ENCODE results near the gene KAZALD1. TPM values are rescaled to one million over a fixed set of nuclear protein-coding genes. Genes with fewer than 3 reads are reported as not detected.

Gene KAZALD1
- total RNA-seq, 2 donors from 2014 or later, result 1.9 TPM; not detected in 1

DNA sequence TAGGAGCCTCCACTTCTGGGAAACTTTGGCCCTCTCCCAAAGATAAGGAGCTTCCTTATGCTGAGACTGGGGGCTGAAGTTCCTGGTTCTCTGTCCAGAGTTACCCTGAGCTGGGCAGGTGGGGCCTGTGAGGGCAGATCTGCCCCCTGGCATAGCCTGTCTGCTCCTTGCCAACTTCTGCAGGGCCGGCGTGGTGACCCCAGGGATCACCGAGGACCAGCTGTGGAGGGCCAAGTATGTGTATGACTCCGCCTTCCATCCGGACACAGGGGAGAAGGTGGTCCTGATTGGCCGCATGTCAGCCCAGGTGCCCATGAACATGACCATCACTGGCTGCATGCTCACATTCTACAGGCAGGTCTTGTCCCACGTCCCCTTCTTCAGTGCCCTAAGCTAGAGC is 26.5 kb upstream of the KAZALD1 start:
- no peak for DNase-seq (ENCODE audit: low spot score)
- H3K27ac Mint-ChIP-seq, result no peak overlapping the region
- peaks cover 15 to 22% of the 10 kb centered on the region in 2 donors for H3K4me1 Mint-ChIP-seq (ENCODE audit: low read depth in 2 of 2)
- H3K4me3 Mint-ChIP-seq, result no peak overlapping the region
- H3K9me3 Mint-ChIP-seq, result no peaks in the 10 kb centered on the region
- ATAC-seq, result no peak
- no peaks in the 10 kb centered on the region for H3K27me3 Mint-ChIP-seq
- peaks cover 6% of the 10 kb centered on the region for H3K36me3 Mint-ChIP-seq

DNA sequence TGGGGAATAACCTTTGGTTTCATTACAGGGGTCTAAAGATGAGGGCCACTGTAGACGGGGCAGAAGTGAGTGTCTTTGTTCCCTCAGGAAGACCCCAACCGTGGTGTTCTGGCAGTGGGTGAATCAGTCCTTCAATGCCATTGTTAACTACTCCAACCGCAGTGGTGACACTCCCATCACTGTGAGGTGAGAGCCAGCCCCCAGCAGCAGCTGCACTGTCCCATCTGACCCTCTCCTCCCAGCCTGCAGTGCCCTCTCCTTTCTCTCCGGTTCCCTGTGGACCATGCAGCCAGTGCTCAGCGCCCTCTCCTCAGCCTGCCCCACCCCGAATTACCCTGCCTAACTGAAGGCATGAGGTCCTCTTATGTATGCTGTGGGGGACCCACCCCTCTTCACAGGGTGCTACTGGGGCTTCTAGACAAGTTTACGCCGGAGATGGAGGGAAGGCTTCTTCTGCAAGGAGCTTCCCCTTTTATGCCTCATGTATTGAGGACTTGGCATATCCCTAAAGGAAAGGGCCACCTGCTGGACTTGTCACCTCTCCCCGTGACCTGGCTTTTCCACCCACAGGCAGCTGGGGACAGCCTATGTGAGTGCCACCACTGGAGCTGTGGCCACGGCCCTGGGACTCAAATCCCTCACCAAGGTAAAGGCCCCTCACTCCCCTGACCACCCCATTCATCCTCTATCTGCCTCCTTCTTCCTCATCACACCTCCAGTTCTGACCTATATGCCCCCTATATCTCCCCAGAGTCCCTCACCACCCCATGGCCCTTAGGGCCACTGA is 25.7 kb upstream of the KAZALD1 start:
- no peak for DNase-seq (ENCODE audit: low spot score)
- Mint-ChIP-seq H3K9me3 (no peaks in the 10 kb centered on the region), H3K4me3 (no peak overlapping the region), H3K36me3 (peaks cover 6% of the 10 kb centered on the region), H3K4me1 (ENCODE audit: low read depth in 2 of 2) (peaks cover 17 to 21% of the 10 kb centered on the region in 2 donors), H3K27me3 (no peaks in the 10 kb centered on the region), H3K27ac (no peak overlapping the region)
- ATAC-seq, result no peak

DNA sequence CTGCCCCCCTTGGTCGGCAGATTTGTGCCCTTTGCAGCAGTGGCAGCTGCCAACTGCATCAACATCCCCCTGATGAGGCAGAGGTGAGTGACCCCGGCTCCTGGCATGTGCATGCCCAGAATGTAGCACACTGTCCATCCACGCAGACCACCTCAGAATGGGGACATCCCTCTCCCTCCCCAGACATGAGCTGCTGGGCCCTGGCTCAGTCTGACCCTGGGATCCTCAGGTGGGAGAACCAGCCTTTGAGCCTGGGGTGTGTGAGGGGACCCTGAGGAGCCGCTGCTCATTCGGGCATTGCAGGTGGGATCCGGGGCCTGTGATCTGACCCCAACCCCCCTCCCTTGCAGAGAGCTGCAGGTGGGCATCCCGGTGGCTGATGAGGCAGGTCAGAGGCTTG is 25.1 kb upstream of the KAZALD1 start:
- ATAC-seq, result no peak
- Mint-ChIP-seq H3K4me3 (no peak overlapping the region), H3K27ac (no peak overlapping the region), H3K4me1 (ENCODE audit: low read depth in 2 of 2) (peaks cover 15 to 19% of the 10 kb centered on the region in 2 donors), H3K27me3 (no peaks in the 10 kb centered on the region), H3K9me3 (no peaks in the 10 kb centered on the region), H3K36me3 (peaks cover 6% of the 10 kb centered on the region)
- DNase-seq (ENCODE audit: low spot score), result no peak

DNA sequence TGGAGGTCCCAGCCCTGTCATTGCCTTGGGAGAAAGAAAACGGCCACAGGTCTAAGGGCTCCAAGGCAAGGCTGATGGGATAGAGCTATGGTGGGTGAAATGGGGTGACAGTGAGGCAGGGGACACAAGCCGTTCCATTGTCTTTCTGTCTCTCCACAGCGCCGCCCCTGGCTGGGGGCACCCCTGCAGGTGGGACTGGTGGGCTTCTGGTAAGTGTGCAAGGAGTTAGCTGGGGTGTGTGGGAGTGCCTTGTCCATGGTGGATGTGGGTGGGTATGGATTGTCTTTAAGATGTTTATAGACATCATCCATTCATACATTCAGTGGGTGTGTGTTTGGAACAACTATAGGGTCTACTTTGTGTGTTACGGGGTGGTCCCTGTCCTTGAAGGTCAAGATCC is 23.3 kb upstream of the KAZALD1 start:
- DNase-seq (ENCODE audit: low spot score) (no peak), ATAC-seq (no peak)
- no peak overlapping the region for H3K27ac Mint-ChIP-seq
- no peaks in the 10 kb centered on the region for H3K9me3 Mint-ChIP-seq
- H3K36me3 Mint-ChIP-seq, result peaks cover 6% of the 10 kb centered on the region
- H3K27me3 Mint-ChIP-seq, result peaks cover 0 to 2% of the 10 kb centered on the region in 2 donors
- H3K4me3 Mint-ChIP-seq, result no peak overlapping the region
- H3K4me1 Mint-ChIP-seq (ENCODE audit: low read depth in 2 of 2), result peaks cover 22% of the 10 kb centered on the region in 2 donors

DNA sequence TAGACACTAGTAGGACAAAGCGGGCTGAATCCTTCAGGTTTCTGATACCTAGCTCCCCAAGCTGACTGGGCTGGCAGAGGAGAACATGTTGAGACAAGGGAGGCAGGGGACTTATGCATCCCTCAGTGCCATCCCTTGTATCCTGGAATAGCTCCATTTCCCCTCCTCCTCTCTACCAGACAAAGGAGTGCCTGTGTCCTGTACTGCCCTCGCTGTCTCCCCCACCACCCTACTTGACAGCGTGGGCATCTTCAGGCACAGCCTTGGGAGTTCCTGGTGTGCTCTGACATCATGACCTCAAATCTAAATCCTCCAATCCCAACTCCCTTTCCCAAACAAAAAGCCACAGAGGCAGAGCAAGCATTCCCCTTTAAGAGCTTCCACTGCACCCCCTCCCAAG is 21.7 kb upstream of the KAZALD1 start:
- H3K4me1 Mint-ChIP-seq (ENCODE audit: low read depth in 2 of 2), result peaks cover 25% of the 10 kb centered on the region in 2 donors
- H3K36me3 Mint-ChIP-seq, result peaks cover 6% of the 10 kb centered on the region
- H3K27ac Mint-ChIP-seq, result no peak overlapping the region
- H3K27me3 Mint-ChIP-seq, result peaks cover 0 to 4% of the 10 kb centered on the region in 2 donors
- H3K9me3 Mint-ChIP-seq, result no peaks in the 10 kb centered on the region
- no peak overlapping the region for H3K4me3 Mint-ChIP-seq
- ATAC-seq (no peak), DNase-seq (ENCODE audit: low spot score) (no peak)

DNA sequence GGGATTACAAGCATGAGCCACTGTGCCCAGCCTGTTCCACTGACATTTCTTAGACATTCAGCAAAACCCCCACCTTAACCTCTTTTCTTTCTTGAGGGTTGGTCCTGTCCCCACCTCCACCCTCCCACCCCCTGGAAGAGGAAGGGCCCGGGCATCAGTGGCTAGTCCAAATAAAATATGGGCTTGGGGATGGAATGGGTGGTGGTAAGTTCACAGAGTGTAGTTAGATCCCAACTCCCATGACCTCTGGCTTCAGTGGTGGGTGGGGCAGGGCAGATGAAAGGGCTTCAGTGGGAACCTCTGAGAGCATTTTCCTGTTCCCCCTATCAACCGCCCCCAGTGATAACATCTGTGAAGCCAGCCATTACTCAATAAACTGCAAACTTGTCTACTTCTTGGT is 20.9 kb upstream of the KAZALD1 start:
- H3K4me1 Mint-ChIP-seq (ENCODE audit: low read depth in 2 of 2), result peaks cover 25% of the 10 kb centered on the region in 2 donors

DNA sequence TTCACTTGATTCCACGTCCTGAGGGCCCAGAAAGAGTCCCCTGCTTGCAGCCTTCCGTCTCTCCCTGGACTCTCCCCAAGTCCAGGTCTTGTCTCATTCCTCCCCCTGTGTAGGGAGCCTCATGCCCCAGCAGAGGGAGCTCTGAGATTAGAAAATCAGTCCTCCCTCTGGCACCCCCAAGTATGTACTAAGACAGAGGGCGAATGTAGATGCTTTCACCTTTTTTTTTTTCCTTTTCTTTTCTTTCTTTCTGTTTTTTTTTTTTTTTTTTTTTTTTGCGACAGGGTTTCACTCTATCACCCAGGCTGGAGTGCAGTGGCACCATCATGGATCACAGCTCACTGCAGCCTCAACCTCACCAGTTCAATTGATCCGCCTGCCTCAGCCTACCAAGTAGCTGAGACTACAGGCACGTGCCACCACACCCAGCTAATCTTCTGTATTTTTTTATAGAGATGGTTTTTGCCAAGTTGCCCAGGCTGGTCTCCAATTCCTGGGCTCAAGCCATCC is 20.5 kb upstream of the KAZALD1 start:
- H3K27me3 Mint-ChIP-seq, result peaks cover 5 to 6% of the 10 kb centered on the region in 2 donors
- no peaks in the 10 kb centered on the region for H3K9me3 Mint-ChIP-seq
- ATAC-seq, result peak; percentile 73 to 78
- peaks cover 10% of the 10 kb centered on the region for H3K36me3 Mint-ChIP-seq
- H3K4me3 Mint-ChIP-seq, result no peak overlapping the region
- DNase-seq (ENCODE audit: low spot score), result peak; percentile 77
- peaks cover 25% of the 10 kb centered on the region in 2 donors for H3K4me1 Mint-ChIP-seq (ENCODE audit: low read depth in 2 of 2)
- H3K27ac Mint-ChIP-seq, result peak overlapping the region in 1 of 2 donors; percentile 93

More for the DNA sequence above, 20.9 kb upstream of the KAZALD1 start:
- Mint-ChIP-seq H3K36me3 (peaks cover 6% of the 10 kb centered on the region), H3K9me3 (no peaks in the 10 kb centered on the region), H3K4me3 (no peak overlapping the region), H3K27me3 (peaks cover 0 to 4% of the 10 kb centered on the region in 2 donors), H3K27ac (peak overlapping the region in 1 of 2 donors; percentile 93)
- no peak for ATAC-seq
- DNase-seq (ENCODE audit: low spot score), result no peak

DNA sequence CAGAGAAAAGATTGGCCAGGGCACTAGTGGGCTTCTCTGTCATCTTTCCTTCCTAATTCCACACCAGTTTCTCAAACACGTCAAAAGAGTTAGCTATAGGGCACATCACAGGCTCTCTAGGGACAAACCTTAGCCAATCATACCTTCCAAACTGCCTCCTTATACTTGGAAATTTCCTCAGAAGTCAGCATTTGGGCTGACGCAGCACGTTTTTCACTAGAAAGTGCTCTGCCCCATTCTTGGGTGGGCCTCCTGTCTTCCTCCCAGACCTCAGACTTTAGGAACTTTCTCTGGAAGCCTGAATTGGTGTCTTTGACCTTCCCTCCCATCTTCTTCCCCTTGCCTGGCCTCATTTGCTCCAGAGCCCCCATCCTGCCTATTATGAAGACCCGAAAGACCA is 19.7 kb upstream of the KAZALD1 start:
- peaks cover 25% of the 10 kb centered on the region in 2 donors for H3K4me1 Mint-ChIP-seq (ENCODE audit: low read depth in 2 of 2)
- no peaks in the 10 kb centered on the region for H3K9me3 Mint-ChIP-seq
- peaks cover 12 to 13% of the 10 kb centered on the region in 2 donors for H3K27me3 Mint-ChIP-seq
- peak overlapping the region; percentile 96 for H3K4me3 Mint-ChIP-seq
- H3K27ac Mint-ChIP-seq, result peak overlapping the region; percentile 91 to 93
- no peak for ATAC-seq
- peaks cover 13% of the 10 kb centered on the region for H3K36me3 Mint-ChIP-seq
- no peak for DNase-seq (ENCODE audit: low spot score)

DNA sequence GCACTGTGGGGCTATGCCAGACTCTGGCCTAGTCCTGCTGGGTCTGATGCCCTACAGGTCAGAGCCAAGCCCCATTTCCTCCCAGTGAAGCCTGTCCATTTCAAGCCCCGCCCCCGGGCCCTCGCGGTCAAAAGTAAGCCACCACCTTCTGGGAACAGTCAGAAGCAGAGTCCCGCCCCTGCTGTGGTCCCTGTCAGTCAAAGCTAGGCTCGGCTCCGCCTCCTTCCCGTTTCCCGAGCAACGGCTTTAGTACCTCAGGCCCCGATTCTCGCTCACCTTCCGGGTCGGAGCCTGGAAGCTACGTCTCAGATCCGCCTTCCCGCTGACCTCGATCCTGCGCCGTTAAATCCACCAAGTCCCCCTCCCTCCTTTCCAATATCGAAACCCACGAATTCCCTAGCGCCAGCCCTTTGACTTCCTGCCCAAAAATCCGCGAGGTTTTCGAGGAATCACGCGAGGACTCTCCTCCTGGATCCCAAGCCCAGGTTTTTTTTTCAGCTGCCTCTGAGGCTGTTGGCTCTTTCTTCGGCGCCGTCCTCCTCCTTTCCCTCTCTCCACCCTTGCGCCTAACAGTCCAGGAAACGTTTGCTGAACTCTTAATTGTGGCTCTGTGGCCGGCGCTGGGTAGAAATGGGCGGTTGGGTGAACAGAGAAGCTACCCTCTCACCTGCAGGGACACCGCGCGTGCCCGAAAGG is 19.0 kb upstream of the KAZALD1 start:
- Mint-ChIP-seq H3K27ac (peak overlapping the region; percentile 91 to 93), H3K36me3 (peaks cover 10% of the 10 kb centered on the region), H3K9me3 (no peaks in the 10 kb centered on the region), H3K4me3 (peak overlapping the region; percentile 96), H3K27me3 (peaks cover 15% of the 10 kb centered on the region in 2 donors), H3K4me1 (ENCODE audit: low read depth in 2 of 2) (peaks cover 25% of the 10 kb centered on the region in 2 donors)
- ATAC-seq, result peak; percentile 97 to 98
- peak; percentile 97 for DNase-seq (ENCODE audit: low spot score)

DNA sequence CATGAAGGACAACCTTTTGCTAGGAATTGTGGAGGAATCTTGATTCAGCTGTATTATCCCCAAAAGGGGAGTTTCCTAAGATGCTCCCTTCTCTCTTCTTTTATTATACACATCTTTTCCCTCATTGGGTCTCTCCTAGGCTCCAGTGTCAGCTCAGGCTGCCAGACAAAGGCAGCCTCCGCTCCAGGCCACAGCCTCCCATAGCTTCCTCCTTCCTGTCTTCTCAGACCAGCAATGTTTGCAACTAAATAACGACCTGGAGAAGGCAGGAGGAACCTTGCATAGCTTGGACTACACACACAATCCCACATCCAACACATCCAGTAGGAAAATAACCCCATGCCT is 18.5 kb upstream of the KAZALD1 start:
- peak overlapping the region; percentile 96 for H3K4me3 Mint-ChIP-seq
- H3K27ac Mint-ChIP-seq, result peak overlapping the region; percentile 91 to 93
- H3K27me3 Mint-ChIP-seq, result peaks cover 19 to 20% of the 10 kb centered on the region in 2 donors
- H3K36me3 Mint-ChIP-seq, result peaks cover 6% of the 10 kb centered on the region
- ATAC-seq, result no peak
- peaks cover 26 to 27% of the 10 kb centered on the region in 2 donors for H3K4me1 Mint-ChIP-seq (ENCODE audit: low read depth in 2 of 2)
- no peak for DNase-seq (ENCODE audit: low spot score)
- no peaks in the 10 kb centered on the region for H3K9me3 Mint-ChIP-seq

DNA sequence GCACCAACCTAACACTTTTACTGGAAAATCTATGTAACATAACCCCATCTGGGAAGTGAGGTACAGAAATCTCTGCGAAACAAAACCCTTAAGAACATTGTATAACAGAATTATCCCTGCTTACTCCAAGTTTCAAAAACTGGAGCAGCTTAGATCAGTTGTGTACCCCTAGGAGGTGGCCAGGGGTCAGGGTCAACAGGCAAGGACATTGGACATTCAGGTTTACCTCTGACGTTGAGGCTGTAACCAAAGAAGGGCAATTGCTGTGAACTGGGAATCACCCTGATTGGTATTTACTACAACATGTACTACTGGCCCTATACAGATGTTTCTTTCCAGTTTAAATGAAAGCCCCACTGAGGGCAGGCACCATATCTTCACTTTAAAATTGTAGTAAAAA is 17.7 kb upstream of the KAZALD1 start:
- peak overlapping the region; percentile 96 for H3K4me3 Mint-ChIP-seq
- H3K4me1 Mint-ChIP-seq (ENCODE audit: low read depth in 2 of 2), result peaks cover 33 to 34% of the 10 kb centered on the region in 2 donors
- H3K36me3 Mint-ChIP-seq, result peaks cover 6% of the 10 kb centered on the region
- DNase-seq (ENCODE audit: low spot score) (no peak), ATAC-seq (no peak)
- no peaks in the 10 kb centered on the region for H3K9me3 Mint-ChIP-seq
- peak overlapping the region in 1 of 2 donors; percentile 91 for H3K27ac Mint-ChIP-seq
- H3K27me3 Mint-ChIP-seq, result peaks cover 26 to 28% of the 10 kb centered on the region in 2 donors

DNA sequence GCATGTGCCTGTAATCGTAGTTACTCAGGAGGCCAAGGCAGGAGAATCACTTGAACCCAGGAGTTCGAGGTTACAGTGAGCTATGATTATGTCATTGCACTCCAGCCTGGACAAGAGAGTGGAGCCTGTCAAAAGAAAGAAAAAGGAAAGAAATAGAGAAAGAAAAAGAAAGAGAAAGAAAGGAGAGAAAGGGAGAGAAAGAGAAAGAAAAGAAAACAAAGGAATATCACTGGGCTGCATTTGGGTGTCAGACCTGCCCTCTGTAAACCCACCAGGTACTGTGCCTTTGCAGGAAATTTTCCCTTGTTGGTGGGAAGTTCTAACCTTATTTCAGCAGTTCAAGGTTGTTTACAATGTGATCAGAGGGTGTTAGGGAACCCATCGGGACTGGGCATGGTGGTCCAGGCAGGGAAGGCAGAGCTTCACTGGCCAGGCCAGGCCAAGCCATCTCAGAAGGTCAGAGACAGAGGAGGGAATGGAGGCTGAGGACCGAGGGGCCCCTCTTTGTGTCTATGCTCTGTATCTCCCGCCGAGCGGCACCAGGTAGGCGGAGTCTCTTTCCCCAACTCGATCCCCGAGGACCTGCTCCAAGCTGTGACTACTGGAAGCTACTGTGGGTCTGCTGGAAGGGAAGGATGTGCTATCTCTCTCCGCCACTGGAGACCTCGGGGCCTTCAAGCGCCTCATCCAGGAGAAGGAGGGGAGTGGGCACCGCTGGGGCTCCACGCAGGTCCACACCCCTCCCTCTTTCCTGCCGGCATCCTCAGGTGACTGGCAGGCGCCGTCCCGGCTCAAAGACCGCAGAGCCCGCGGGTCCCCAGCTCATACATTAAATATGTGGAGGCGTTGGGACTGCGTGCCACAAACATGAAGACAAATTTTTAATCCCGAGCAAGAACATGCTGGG is 15.2 kb upstream of the KAZALD1 start:
- Mint-ChIP-seq H3K4me1 (ENCODE audit: low read depth in 2 of 2) (peaks cover 40 to 44% of the 10 kb centered on the region in 2 donors), H3K27ac (no peak overlapping the region), H3K4me3 (no peak overlapping the region), H3K36me3 (peaks cover 6% of the 10 kb centered on the region), H3K27me3 (peaks cover 36 to 48% of the 10 kb centered on the region in 2 donors), H3K9me3 (no peaks in the 10 kb centered on the region)
- DNase-seq (ENCODE audit: low spot score) (no peak), ATAC-seq (no peak)

DNA sequence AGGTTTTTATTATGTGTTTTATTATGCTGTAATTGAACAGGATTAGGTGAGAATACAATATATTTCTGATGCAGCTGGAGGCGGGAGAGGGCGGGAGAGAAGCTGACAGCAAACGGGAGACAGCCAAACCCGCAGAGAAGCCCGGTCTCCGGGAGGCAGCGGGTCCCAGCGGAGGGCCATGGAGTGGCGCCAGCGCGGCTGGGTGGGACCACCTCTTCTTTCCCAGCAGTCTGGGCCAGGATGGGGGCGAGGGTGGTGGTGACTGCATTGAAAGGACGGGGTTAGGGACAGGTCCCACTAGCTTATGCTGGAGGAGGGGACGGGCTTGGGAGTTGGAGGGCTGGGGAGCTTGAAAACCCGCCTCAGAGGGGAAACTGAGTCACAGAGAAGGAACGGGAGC is 14.5 kb upstream of the KAZALD1 start:
- ATAC-seq, result no peak
- H3K27ac Mint-ChIP-seq, result no peak overlapping the region
- no peak for DNase-seq (ENCODE audit: low spot score)
- no peaks in the 10 kb centered on the region for H3K9me3 Mint-ChIP-seq
- H3K4me1 Mint-ChIP-seq (ENCODE audit: low read depth in 2 of 2), result peaks cover 33 to 38% of the 10 kb centered on the region in 2 donors
- peaks cover 6% of the 10 kb centered on the region for H3K36me3 Mint-ChIP-seq
- peaks cover 36 to 48% of the 10 kb centered on the region in 2 donors for H3K27me3 Mint-ChIP-seq
- H3K4me3 Mint-ChIP-seq, result no peak overlapping the region
